ENCODE measurements around the gene SLC37A3.

GRCh38 chr7:140404565-140405065 is 6.3 kb upstream of the SLC37A3 start:
- TF ChIP-seq CTCF (IDR thresholded peaks at IDR 0.05) (no peak), EZH2phosphoT487 (IDR thresholded peaks at IDR 0.05) (no peak), EZH2 (IDR thresholded peaks at IDR 0.05) (no peak)
